SW 1271 (cell line): Measurements from ENCODE around the gene TPI1.
"Not testable (repeated sequence)": the region's sequence is repeated elsewhere in the genome, so short reads cannot be mapped to it uniquely, and the experiment has no call there.

Experiments
- DNase-seq, 2 experiments: peaks; one replicate each; lab custom pipeline; 2025; lab: John Stamatoyannopoulos, UW

Gene TPI1

GRCh38 chr12:6847676-6848075 lies 19.7 kb upstream of the TPI1 start:
- no peak for DNase-seq

GRCh38 chr12:6849427-6849826 lies 17.9 kb upstream of the TPI1 start:
- DNase-seq: no peak

GRCh38 chr12:6849976-6850560 lies 17.3 kb upstream of the TPI1 start:
- no peak for DNase-seq

- DNase-seq: no peak
These were observed 16.6 kb upstream of the TPI1 start for GRCh38 chr12:6850796-6851152.

- DNase-seq: peak; percentile 99 to 100
These were observed 16.0 kb upstream of the TPI1 start, which contains the start of gene CDCA3 for GRCh38 chr12:6851153-6851920. Gene CDCA3 (minus strand): TSS chr12:6851286. CDS start chr12:6850952, 334 bp downstream.

GRCh38 chr12:6851921-6852650 lies 15.2 kb upstream of the TPI1 start, which contains the start of gene USP5:
Gene USP5 (plus strand): TSS chr12:6852150. CDS start chr12:6852180, 30 bp downstream.
- DNase-seq: peak; percentile 100

GRCh38 chr12:6852651-6853354 lies 14.5 kb upstream of the TPI1 start:
- peak in 1 of 2 experiments; percentile 47 for DNase-seq

GRCh38 chr12:6853626-6854025 lies 13.7 kb upstream of the TPI1 start:
- DNase-seq: no peak

- DNase-seq: no peak
These were observed 13.3 kb upstream of the TPI1 start for GRCh38 chr12:6854036-6854435.

- DNase-seq: no peak
These were observed 12.0 kb upstream of the TPI1 start for GRCh38 chr12:6855322-6855721.

GRCh38 chr12:6858799-6859198 lies 8.5 kb upstream of the TPI1 start:
- DNase-seq: no peak

- DNase-seq: no peak
These were observed 7.2 kb upstream of the TPI1 start for GRCh38 chr12:6860116-6860515.

GRCh38 chr12:6860942-6861341 lies 6.4 kb upstream of the TPI1 start:
- no peak for DNase-seq

GRCh38 chr12:6861391-6861790 lies 5.9 kb upstream of the TPI1 start:
- DNase-seq: no peak

- DNase-seq: no peak
These were observed 4.3 kb upstream of the TPI1 start for GRCh38 chr12:6863033-6863432.

GRCh38 chr12:6863586-6864321 lies 3.6 kb upstream of the TPI1 start:
- no peak for DNase-seq

GRCh38 chr12:6865307-6865706 lies 2.0 kb upstream of the TPI1 start:
- DNase-seq: not testable (repeated sequence)

- no peak for DNase-seq
These were observed 990 bp upstream of the TPI1 start for GRCh38 chr12:6866163-6866919.

GRCh38 chr12:6866920-6867412 lies 365 bp upstream of the TPI1 start:
- DNase-seq: no peak

- DNase-seq: peak in 1 of 2 experiments; percentile 33
These were observed 1.1 kb downstream of the TPI1 start for GRCh38 chr12:6868211-6869048.
